HG02571 (cell line): ENCODE results near the gene TP73.

Experiments
- ATAC-seq: cut with Tn5 transposase; IDR thresholded peaks from one replicate; pipeline ENCODE4 v1.9.1; 2021; ENCODE audit warnings: mild to moderate bottlenecking, moderate library complexity; ENCODE audit not compliant: unreplicated experiment

Gene TP73

DNA sequence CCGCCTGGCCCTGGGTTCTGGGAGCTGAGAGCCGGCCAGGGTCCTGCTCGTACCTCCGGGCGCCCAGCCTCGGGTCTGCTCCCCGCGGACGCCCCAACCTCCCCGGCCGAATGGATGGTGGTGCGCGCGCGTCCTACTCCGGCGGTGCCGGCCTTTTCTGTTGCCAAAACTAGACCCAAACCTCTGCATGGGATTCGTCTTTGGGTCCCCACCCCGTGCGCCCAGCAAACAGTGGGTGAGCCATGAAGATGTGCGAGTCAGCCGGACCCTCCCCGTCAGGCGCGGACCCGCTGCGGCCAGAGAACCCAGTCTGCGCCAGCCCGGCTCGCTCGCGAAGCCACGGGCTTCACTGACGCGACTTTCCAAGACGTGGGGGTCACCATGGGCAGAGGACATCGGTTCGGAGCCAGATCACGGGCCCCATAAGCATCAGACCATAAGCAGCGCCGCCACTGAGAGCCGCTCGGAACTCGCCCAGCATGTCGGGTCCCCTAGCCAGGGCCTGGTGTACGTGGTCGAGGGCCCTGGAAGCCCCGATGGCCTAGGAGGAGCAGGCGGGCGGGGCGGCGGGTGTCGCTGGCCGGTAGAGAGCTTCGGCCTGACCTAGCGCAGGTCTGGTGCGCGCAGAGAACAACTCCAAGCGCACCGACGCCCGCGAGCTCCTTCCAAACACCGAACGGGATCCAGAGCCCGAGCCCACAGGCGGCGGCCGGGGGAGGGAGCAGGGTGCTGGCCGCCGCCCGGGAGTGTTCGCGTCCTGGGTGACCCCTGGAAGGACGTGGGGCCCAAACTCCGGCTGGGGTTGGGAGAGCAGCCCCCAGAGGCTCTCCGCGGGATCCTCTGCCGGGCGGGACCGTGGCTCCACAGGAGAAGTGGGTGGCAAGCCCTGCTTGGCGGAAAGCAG lies 1.0 kb upstream of the TP73 start:
- ATAC-seq: no peak

GRCh38 chr1:3652548-3653285 lies 401 bp downstream of the TP73 start:
- ATAC-seq: peak; percentile 3

- ATAC-seq: no peak
These were observed 936 bp downstream of the TP73 start for GRCh38 chr1:3653286-3653618.

DNA sequence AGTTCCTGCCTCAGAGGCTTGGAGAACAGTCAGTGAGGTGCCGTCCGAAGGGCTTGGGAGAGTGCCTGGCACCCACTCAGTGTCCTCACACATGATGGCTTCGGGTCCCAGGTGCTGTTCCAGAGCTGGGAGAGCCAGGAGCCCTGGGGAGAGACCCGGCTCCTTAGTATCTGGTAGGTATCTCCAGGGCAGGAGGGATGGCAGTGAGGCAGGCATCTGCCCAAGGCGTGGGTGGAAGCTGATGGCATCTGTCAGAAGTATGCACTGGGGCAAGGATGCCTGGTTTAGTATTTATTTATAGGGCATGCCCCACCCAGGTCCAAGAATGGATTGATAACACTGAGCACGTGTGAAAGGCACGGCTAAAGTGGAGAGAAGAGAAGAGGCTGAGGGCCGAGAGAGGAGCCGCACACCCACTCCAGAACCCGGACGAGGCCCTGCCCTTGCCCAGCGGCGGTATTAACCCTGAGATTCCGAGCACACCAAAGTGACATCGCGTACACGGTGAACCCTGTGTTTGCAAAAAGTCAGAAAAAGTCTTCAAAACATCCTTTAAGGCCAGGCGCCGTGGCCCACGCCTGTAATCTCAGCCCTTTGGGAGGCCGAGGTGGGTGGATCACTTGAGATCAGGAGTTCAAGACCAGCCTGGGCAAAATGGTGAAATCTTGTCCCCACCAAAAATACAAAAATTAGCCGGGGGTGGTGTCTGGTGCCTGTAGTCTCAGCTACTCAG lies 2.4 kb downstream of the TP73 start:
- no peak for ATAC-seq

GRCh38 chr1:3656450-3657095 lies 4.3 kb downstream of the TP73 start:
- ATAC-seq: peak; percentile 43

- no peak for ATAC-seq
These were observed 4.8 kb downstream of the TP73 start for GRCh38 chr1:3657096-3657475.

- ATAC-seq: no peak
These were observed 5.4 kb downstream of the TP73 start for GRCh38 chr1:3657578-3658230.

GRCh38 chr1:3658231-3658615 lies 5.9 kb downstream of the TP73 start:
- ATAC-seq: no peak

DNA sequence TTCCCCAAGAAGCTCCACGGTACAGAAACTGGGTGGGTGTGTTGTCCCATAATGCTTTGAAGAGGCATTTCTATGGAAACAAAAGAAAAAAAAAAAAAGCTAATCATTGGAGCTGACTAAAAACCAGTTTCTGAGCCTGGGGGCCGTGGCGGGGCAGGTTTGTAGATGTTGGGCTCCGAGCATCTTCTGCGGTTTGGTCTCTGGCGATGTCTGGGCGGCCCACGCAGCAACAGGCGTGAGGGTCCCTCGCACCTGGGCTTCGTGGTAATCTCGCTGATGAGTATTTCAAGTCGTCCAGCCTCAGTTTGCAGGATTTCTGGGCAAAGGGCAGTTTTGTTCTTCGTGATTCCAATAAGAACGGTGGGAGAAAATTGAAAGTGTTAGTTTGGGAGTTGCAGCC lies 6.8 kb downstream of the TP73 start:
- no peak for ATAC-seq

GRCh38 chr1:3660704-3661103 lies 8.4 kb downstream of the TP73 start:
- no peak for ATAC-seq

DNA sequence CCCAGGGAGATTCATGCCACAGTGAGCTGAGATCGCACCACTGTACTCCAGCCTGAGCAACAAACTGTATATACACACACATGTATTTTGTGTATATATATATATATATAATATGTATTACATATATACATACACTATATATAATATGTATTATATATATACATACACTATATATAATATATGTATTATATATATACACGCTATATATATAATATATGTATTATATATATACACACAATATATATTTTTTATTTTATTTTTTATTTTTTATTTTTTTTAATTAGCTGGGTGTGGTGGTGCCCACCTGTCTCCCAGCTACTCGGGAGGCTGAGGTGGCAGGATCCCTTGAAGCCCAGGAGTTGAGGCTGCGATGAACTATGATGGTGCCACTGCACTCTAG lies 9.3 kb downstream of the TP73 start:
- ATAC-seq: no peak

- no peak for ATAC-seq
These were observed 9.9 kb downstream of the TP73 start for GRCh38 chr1:3662080-3662671.

DNA sequence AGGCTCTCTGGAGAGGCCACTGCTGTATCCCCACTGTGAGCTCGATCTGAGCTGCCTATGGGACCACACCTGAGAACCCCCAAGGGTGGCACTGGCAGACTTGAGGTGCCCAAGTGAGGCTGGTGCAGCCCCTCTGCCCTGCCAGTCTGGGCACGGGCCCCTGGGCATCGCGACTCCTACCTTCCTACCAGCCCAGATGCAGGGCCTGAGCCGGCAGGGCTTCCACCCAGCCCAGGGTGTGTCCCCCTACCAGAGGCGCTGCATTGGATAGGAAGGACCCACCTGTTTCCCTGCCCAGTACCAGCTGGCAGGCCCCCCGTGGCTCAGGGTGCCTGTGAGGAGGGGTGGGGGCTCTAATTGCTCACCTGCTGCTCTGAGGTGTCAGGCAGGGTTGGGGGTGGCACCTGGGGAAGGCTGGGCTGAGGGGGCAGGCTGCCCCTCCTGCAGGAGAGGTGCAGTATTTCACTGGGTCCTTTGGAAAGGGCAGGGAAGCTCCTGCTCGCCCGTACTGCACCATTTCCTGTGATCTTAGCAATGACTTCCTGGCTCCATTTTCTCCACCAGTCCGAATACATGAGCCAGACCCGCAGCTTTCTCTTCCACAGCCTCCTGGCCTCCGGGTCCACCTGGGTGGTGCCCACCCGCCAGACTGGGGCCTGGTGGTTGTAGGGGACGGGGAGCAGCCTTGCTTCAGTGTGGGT lies 11.8 kb downstream of the TP73 start:
- no peak for ATAC-seq

DNA sequence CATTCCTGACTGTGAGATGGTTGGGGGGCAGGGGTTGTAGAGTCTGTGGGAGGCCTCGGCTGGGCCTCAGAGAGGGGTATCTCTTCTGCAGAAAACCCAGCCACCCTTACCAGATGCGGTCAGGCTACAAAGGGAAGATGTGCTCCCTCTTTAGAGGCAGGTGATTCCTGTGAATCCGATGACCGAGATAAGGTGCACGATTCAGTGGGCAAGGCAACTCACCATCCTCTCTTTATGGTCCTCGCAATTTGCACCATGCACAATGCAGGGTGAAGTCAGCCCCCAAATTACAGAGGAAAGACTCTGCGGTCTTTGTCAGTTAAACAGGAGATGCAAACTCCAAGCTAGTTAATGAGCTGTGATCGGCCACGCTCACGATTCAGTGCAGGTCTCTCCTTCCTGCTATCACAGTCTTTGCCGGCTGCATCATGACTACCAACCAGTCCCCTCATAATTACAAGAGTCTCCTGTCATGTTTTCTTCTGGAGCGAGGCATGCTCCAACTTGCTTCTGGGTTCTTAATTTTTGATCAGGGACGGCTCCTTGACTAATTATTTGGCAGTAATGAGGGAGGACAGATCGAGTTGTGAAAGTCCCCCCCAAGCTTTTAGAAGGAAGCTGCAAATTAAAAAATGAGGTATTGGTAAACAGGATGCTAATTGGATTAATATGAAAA lies 12.5 kb downstream of the TP73 start:
- ATAC-seq: no peak

DNA sequence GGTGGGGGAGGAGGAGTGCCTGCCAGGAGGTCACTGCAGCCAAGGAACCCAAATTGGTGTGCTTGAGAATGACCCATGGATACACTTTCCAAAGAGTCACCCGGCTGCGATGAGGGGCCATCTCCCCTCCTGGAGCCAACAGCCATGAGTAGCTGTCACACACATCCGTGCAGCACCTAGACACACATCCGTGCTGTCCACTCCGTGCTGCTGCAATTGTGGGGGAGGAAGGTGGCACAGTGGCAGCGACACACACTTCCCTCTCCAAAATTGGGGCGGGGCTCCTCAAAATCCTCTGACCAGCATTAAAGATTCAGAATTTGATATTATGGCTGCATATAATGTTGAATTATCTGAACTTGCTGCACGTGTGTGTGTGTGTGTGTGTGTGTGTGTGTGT lies 15.8 kb downstream of the TP73 start:
- ATAC-seq: no peak

- ATAC-seq: no peak
These were observed 16.4 kb downstream of the TP73 start for GRCh38 chr1:3668585-3669300.

GRCh38 chr1:3669421-3669821 lies 17.1 kb downstream of the TP73 start:
- no peak for ATAC-seq

GRCh38 chr1:3669971-3670431 lies 17.7 kb downstream of the TP73 start:
- ATAC-seq: no peak
